ENCODE measurements around the gene ZNF862. TPM values are rescaled to one million over a fixed set of nuclear protein-coding genes. Genes with fewer than 3 reads are reported as not detected.
"Not testable (repeated sequence)": the region's sequence is repeated elsewhere in the genome, so short reads cannot be mapped to it uniquely, and the experiment has no call there.

ZNF862 gene
- total RNA-seq, 4 donors from 2014 or later: 2.9 to 10.7 (median 7.0) TPM

DNA sequence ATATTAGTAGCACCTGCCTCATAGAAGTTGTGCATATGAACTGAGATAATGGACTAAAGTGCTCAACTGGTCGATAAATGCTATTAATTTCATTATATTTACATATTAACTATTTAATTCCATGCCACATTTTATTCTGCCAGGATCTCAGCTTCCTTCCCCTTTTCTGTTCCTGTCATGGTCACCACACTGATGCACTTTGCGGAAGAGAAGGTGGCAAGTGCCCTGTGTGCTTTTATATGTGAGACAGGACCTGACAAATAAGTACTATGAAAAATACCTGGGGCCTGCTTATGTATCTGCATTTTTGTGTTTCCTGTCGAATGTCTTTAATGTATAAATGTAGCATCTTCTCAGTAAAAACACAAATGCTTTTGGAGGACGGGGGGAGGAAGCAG, 47.8 kb downstream of the ZNF862 start:
- no peak for DNase-seq
- Histone ChIP-seq H3K9me3 (no peaks in the 10 kb centered on the region), H3K4me1 (no peaks in the 10 kb centered on the region), H3K27ac (no peak overlapping the region), H3K27me3 (no peaks in the 10 kb centered on the region), H3K36me3 (no peaks in the 10 kb centered on the region), H3K4me3 (no peak overlapping the region)
- in situ Hi-C loops (cut with MboI; ENCODE audit: low sequenced_read_pairs in 4 of 4) (no loop called here), intact Hi-C loops (cut with DNase I; ENCODE audit: low total_unique reads) (no loop called here)
- TF ChIP-seq, protein P1, sequence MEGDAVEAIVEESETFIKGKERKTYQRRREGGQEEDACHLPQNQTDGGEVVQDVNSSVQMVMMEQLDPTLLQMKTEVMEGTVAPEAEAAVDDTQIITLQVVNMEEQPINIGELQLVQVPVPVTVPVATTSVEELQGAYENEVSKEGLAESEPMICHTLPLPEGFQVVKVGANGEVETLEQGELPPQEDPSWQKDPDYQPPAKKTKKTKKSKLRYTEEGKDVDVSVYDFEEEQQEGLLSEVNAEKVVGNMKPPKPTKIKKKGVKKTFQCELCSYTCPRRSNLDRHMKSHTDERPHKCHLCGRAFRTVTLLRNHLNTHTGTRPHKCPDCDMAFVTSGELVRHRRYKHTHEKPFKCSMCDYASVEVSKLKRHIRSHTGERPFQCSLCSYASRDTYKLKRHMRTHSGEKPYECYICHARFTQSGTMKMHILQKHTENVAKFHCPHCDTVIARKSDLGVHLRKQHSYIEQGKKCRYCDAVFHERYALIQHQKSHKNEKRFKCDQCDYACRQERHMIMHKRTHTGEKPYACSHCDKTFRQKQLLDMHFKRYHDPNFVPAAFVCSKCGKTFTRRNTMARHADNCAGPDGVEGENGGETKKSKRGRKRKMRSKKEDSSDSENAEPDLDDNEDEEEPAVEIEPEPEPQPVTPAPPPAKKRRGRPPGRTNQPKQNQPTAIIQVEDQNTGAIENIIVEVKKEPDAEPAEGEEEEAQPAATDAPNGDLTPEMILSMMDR (IDR thresholded peaks at IDR 0.05 in 4 of 5, conservative IDR thresholded peaks at IDR 0.05 in 1 of 5): no peak
- no peak for TF ChIP-seq POLR2A (IDR thresholded peaks at IDR 0.05)
- no peak for ATAC-seq

DNA sequence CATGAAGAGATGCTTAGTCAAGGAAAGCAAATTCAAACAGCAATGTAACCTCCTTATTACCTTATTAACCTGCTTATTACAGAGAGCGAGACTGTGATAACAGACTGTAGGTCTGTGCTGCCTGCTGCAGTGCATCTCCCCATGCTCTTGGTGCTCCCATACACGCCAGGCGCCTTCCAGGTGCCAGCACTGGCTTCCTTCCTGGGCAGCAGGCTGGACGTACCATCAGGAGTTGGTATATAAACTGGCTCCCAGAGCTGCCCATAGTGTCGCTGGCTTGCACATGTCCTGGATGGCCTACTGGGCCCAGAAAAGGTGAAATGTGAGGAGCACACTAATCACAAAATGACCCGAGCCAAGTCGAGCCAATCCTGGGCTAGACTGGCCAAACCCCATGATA, 49.1 kb downstream of the ZNF862 start:
- Histone ChIP-seq H3K9me3 (no peaks in the 10 kb centered on the region), H3K27me3 (no peaks in the 10 kb centered on the region), H3K4me1 (no peaks in the 10 kb centered on the region), H3K27ac (no peak overlapping the region), H3K4me3 (no peak overlapping the region), H3K36me3 (no peaks in the 10 kb centered on the region)
- DNase-seq (no peak), ATAC-seq (no peak)
- TF ChIP-seq POLR2A (IDR thresholded peaks at IDR 0.05): no peak
- TF ChIP-seq, protein P1 (IDR thresholded peaks at IDR 0.05 in 4 of 5, conservative IDR thresholded peaks at IDR 0.05 in 1 of 5): no peak
- in situ Hi-C loops (cut with MboI; ENCODE audit: low sequenced_read_pairs in 4 of 4): no loop called here
- intact Hi-C loops (cut with DNase I; ENCODE audit: low total_unique reads): no loop called here

DNA sequence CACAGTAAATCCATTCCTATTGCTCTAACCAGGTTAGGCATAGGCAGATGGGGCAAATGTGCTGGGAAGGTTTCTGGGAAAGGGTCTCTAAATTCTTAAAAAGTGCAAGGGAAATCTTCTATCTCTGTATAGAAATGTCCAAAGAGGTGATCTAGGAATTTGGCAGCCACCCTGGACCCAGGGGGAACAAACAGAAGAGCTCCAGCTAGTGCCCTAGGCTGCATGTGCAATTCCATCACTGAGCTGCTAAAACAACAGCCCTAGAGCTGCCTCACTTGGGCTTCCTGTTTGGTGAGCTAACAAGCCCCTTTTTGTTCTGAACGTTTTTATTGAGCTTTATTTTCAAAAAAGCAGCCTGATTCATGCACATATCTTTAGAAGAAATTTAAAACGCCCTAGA, 52.5 kb downstream of the ZNF862 start:
- H3K27ac ChIP-seq; H3K9me3 ChIP-seq; H3K36me3 ChIP-seq; H3K4me3 ChIP-seq; intact Hi-C loops (cut with DNase I; ENCODE audit: low total_unique reads); DNase-seq; in situ Hi-C loops (cut with MboI; ENCODE audit: low sequenced_read_pairs in 4 of 4); ATAC-seq; H3K27me3 ChIP-seq; H3K4me1 ChIP-seq: not testable (repeated sequence)

DNA sequence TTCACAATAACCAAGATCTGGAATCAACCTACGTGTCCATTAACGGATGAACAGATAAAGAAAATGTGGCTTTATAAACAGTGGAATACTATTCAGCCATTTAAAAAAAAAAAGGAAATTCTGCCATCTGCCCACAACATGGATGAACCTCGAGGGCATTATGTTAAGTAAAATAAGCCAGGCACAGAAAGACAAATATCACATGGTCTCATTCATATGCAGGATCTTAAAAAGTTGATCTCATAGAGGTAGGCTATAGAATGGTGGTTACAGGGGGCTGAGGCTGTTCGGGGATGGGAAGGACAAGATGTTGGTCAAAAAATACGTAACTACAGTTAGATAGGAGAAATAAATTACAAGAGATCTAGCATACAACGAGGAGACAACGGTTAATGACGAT, 56.8 kb downstream of the ZNF862 start:
- ATAC-seq; in situ Hi-C loops (cut with MboI; ENCODE audit: low sequenced_read_pairs in 4 of 4): not testable (repeated sequence)

DNA sequence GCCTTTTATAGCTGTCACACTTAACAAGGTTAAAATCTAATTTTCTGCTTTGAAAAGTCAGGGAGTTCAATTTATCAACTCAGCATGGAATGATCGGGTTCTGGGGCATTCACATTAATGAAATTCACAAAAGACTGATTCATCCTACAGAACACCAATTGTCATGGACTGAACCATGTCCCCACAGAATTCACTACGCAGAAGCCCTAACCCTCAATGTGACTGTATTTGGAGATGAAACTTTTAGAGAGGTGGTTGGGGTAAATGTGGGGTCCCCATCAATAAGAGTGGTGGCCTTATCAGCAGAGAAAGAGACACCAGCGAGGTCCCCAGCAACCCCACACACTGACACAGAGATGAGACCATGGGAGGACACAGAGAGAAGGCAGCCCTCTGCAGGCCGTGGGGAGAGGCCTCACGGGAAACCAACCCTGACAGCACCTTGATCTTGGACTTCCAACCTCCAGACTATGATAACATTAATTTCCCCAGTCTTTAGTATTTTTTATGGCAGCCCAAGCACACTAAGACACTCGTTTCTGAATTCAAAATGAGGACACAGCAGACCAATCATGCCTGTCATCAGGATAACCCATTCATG, 69.7 kb downstream of the ZNF862 start:
- H3K27me3 ChIP-seq; DNase-seq; ATAC-seq; H3K4me1 ChIP-seq; in situ Hi-C loops (cut with MboI; ENCODE audit: low sequenced_read_pairs in 4 of 4); H3K9me3 ChIP-seq; H3K4me3 ChIP-seq; H3K36me3 ChIP-seq; H3K27ac ChIP-seq; intact Hi-C loops (cut with DNase I; ENCODE audit: low total_unique reads): not testable (repeated sequence)

More for the DNA sequence above, 56.8 kb downstream of the ZNF862 start:
- DNase-seq; intact Hi-C loops (cut with DNase I; ENCODE audit: low total_unique reads); H3K4me1 ChIP-seq; H3K9me3 ChIP-seq; H3K27me3 ChIP-seq; H3K27ac ChIP-seq; H3K36me3 ChIP-seq; H3K4me3 ChIP-seq: not testable (repeated sequence)

DNA sequence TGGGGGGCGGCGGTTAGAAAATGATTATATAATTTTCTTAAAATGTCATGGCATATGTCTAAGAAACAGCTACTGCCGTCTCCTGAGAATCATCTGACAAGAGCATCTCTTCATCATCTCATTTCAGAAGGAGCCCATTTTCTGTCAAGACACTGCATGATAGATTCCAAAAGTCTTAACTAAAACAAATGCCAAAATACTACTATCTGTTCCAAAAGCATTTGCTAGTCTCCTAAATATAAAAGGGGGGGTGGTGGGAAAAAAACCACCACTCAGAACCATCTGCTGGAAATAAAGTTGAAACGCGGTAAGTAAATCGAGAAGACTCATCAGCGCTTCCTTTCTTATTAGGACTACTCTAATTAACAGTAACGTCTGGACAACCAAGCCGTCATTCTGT, 72.0 kb downstream of the ZNF862 start:
- H3K4me3 ChIP-seq; ATAC-seq; H3K36me3 ChIP-seq; intact Hi-C loops (cut with DNase I; ENCODE audit: low total_unique reads); DNase-seq; H3K27me3 ChIP-seq; in situ Hi-C loops (cut with MboI; ENCODE audit: low sequenced_read_pairs in 4 of 4); H3K9me3 ChIP-seq; H3K4me1 ChIP-seq; H3K27ac ChIP-seq: not testable (repeated sequence)

DNA sequence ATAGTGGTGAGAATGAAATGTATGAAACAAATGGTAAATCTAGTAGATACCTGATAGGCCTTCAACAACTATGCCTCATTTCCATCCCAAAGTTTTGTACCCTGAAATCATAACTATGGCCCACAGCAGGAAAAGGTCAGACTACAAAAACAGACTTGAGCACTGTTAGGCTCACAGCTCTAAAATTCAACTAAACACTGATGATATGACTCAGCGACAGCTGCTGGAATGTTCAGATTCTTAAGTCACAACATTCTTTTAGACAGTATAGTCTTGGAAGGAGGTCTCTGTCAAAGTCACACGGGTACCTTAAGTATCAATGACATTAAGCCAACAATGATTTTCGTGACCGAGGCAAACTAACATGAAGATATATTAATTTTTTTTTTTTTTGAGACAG, 74.0 kb downstream of the ZNF862 start:
- in situ Hi-C loops (cut with MboI; ENCODE audit: low sequenced_read_pairs in 4 of 4); H3K4me3 ChIP-seq; H3K4me1 ChIP-seq; intact Hi-C loops (cut with DNase I; ENCODE audit: low total_unique reads); DNase-seq; H3K27me3 ChIP-seq; H3K36me3 ChIP-seq; H3K9me3 ChIP-seq; H3K27ac ChIP-seq; ATAC-seq: not testable (repeated sequence)

Other genes starting within 250 kb of the ZNF862 start
- gene ZNF467, start 64.8 kb upstream of the ZNF862 start, total RNA-seq: 1 to 10 TPM in 2 of 4 donors, under 1 TPM in 2; 0.15 to 1.8 (median 0.95) TPM
- 10 to 100 TPM in 3 of 4 donors, 1 to 10 TPM in 1; 9.0 to 46.3 (median 12.9) TPM for gene ATP6V0E2, start 35.6 kb downstream of the ZNF862 start, total RNA-seq